ENCODE data around the gene CDT1. TPM values are rescaled to one million over a fixed set of nuclear protein-coding genes. Genes with fewer than 3 reads are reported as not detected.

Gene CDT1
- total and polyA plus RNA-seq, 2 experiments from 2014 or later, result 32.6 to 187 TPM

GRCh38 chr16:88836791-88837190 is 33.2 kb downstream of the CDT1 start:
- TF ChIP-seq ETS1 (IDR thresholded peaks at IDR 0.05) (no peak), REST (IDR thresholded peaks at IDR 0.05; ENCODE audit: unreplicated experiment) (no peak), CTCF (conservative IDR thresholded peaks at IDR 0.05; ENCODE audit: low read depth in 2 of 2) (no peak), NANOG (IDR thresholded peaks at IDR 0.05; ENCODE audit: borderline replicate concordance) (no peak), EZH2 (IDR thresholded peaks at IDR 0.05; ENCODE audit: low read depth, unreplicated experiment) (no peak), CREB1 (CRISPR knock-in tag; IDR thresholded peaks at IDR 0.05; ENCODE audit: low read depth) (no peak), POLR2AphosphoS5 (IDR thresholded peaks at IDR 0.05; ENCODE audit: low read depth) (no peak), STAT1 (IDR thresholded peaks at IDR 0.05; ENCODE audit: unreplicated experiment) (no peak), ZNF331 (CRISPR knock-in tag; IDR thresholded peaks at IDR 0.05; ENCODE audit: low read depth) (no peak), EZH2phosphoT487 (IDR thresholded peaks at IDR 0.05; ENCODE audit: unreplicated experiment) (no peak), ZNF114 (CRISPR knock-in tag; IDR thresholded peaks at IDR 0.05) (no peak), ZNF462 (CRISPR knock-in tag; IDR thresholded peaks at IDR 0.05) (no peak), JUNB (IDR thresholded peaks at IDR 0.05; ENCODE audit: unreplicated experiment) (no peak)
- Mint-ChIP-seq H3K27ac (no peak overlapping the region), H3K4me3 (no peak overlapping the region), H3K9me3 (no peaks in the 10 kb centered on the region), H3K27me3 (ENCODE audit: insufficient read depth, low read depth, poor library complexity) (peaks cover 8% of the 10 kb centered on the region), H3K36me3 (ENCODE audit: low read depth) (peaks cover 8% of the 10 kb centered on the region), H3K4me1 (no peaks in the 10 kb centered on the region)
- H3K4me2 ChIP-seq, result no peak overlapping the region
- no peak for DNase-seq (ENCODE audit: low spot score)
- H2AFZ ChIP-seq, result no peak overlapping the region
- H3F3A ChIP-seq (replicated peaks; ENCODE audit: low read depth), result no peaks in the 10 kb centered on the region
- no peak for ATAC-seq
- no peaks in the 10 kb centered on the region for H3K27me3 ChIP-seq (ENCODE audit: insufficient read depth)
- H3K4me3 ChIP-seq, result no peak overlapping the region
- H3K27ac ChIP-seq (ENCODE audit: low read depth), result no peak overlapping the region
- no peaks in the 10 kb centered on the region for H4K20me1 ChIP-seq (replicated peaks; ENCODE audit: insufficient read depth)
- no peaks in the 10 kb centered on the region for H3K9me2 ChIP-seq (ENCODE audit: insufficient read depth)
- H3K36me3 ChIP-seq (ENCODE audit: insufficient read depth), result no peaks in the 10 kb centered on the region; the same call in 1 of the 2 replicates
- H3K79me2 ChIP-seq (replicated peaks; ENCODE audit: insufficient read depth), result no peaks in the 10 kb centered on the region
- H3K4me1 ChIP-seq (ENCODE audit: insufficient read depth), result no peaks in the 10 kb centered on the region
